GM03348 (cell line): Measurements from ENCODE around the gene SLC16A4.

Experiments
- DNase-seq: peaks from one replicate; pipeline ENCODE4 v3.0.0; 2012; ENCODE audit warnings: low spot score

The SLC16A4 gene

DNA sequence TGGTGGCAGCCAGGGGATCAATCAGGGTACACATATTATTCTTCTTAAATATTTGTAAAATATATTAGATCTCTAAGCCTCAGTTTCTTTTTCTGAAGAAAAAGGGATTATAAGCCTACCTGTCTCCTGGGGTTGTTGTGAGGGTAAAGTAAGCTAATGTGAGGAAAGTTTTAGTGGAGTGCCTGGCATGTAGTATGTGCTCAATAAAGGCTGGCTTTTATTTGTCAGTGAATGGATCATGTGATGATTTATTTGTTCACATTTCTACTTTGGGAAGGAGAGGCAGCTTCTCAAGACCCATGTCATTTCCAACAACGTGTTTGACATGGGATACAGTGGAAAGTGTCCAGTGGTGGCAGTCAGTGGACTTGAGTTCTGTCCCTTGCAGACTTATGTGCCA, 64.0 kb downstream of the SLC16A4 start:
- no peak for DNase-seq

DNA sequence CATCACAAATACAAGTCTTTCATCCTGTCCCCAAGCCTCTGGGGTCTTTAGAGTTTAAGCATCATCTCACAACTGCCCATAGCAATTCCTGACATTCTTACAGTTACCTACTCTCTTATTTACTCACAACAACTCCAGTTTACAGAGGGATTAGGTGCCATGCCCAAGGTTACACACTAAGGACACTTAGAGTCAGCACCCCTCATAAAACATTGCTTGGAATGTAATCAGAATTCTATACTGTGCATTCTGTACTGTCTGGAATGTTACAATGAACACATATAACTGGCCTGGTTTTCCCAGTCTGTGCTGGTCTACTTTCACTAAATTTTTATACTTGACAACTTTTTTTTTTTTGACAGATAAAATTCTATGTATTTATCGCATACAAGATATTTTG, 66.2 kb downstream of the SLC16A4 start:
- no peak for DNase-seq

DNA sequence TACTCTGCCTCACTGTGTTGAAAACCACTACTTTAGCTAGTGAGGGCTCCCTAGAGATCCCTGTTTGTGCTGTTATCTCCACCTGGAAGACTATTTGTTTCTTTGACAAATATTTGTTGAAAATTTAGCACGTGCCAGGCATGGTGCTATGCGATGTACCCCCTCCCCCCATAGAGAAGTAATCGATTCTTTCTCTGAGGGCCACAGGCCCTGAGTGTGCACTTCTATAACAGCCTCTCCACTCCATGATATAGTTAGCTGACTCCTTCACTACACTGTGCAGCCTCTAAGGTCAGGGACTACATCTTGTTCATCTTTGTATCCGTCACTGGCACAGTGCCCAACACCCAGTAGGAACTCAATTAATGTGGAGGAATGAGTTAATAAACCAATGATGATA, 69.0 kb downstream of the SLC16A4 start:
- no peak for DNase-seq

DNA sequence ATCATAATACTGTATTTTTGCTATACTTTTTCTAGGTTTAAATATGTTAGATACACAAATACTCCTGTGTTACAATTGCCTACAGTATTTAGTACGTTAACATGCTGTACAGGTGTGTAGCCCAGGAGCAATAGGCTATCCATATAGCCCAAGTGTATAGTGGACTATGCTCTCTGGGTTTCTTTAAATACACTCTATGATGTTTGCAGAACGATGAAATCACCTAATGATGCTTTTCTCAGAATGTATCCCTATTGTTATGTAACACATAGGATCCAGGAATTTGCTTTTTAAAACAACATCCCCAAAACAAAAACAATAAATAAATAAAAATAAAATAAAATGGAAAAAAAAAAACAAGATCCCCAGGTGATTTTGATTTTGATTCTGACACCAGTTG, 69.8 kb downstream of the SLC16A4 start:
- DNase-seq: no peak

DNA sequence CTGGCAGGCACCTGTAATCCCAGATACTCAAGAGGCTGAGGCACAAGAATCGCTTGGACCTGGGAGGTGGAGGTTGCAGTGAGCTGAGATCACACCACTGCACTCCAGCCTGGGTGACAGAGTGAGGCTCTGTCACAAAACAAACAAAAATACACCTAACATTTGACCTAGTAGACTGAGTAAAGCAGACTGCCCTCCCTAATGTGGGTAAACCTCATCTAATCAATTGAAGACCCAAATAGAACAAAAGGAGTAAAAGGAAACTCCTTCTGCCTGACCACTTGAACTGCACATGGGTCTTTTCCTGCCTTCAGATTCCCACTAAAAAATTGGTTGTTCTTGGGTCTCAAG, 70.7 kb downstream of the SLC16A4 start:
- DNase-seq: no peak

DNA sequence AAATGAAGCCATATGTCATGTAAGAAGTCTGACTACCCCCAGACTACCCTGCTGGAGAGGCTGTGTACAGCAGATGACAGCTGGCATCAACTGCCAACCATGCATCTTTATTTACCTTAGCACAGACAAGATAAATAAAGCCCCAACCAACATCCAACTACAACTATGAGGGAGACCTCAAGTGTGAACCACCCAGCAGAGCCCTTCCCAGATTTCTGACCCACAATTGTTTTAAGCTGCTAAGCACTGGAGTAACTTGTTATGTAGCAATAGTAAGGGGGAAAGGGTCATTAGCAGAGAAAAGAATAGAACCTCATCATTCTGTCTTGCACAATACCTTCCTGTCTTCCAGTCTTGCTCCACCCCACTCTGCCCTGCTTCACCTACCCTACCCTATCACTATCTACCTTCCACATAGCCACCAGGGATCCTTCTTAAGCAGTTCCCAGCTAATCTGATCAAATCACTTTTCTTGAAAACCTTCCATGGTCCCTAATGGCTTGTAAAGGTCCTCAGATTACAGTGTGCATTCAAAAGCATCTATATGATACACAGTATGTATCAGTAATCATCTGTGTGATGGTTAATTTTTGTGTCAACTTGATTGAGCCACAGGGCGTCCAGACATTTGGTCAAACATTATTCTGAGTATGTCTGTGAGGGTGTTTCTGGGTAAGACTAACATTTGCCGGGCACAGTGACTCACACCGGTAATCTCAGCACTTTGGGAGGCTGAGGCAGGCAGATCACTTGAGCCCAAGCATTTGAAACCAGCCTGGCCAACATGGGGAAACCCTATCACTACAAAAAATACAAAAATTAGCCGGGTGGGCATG, 71.3 kb downstream of the SLC16A4 start:
- DNase-seq: no peak

DNA sequence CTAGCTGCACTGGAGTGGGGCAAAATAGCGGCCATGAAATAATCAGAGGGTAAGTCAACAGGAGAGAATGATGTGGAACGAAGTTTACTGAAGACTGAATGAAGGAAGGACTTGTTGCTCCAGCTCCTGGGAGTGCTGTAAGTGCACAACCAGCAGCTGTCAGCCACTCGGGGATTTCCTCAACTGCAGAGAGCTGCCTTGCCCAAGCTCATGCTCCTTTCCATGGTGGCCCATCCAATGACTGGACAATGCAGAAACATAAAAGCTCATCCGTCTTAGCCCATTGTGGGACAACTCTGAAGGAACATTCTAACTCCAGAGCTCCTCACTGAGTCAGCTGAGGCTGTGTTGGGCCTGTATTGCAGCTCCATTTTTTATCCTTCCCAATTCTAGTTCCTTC, 72.8 kb downstream of the SLC16A4 start:
- DNase-seq: no peak

DNA sequence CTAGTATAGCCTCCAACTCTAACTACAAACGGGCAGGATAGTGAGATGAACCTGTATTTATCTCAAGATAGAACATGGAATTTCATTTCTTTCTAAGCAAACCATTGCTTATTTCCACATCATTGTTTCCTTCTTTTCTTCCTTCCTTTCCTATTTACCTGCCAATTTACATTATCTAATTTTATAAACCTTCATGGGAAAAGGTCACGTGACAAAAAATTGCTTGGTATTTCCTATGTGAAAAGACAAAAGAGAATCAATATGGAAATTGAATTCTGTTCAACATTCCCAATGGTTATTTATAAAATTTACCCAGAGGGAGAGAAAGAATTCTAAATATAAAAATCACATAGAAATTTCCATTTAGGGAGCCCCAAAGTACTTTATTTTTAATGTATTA, 74.1 kb downstream of the SLC16A4 start:
- DNase-seq: no peak
